NT2/D1 (cell line): Measurements from ENCODE around the gene WWTR1.

Experiments
- DNase-seq: peaks from one replicate; pipeline ENCODE4 v3.0.0-alpha.2; 2011; ENCODE audit warnings: low read depth, low spot score
- H3K27me3 ChIP-seq: 2 replicates; pipeline ENCODE4 v1.6.0; 2011; ENCODE audit warnings: mild to moderate bottlenecking; ENCODE audit not compliant: insufficient read length, insufficient read depth
- H3K36me3 ChIP-seq: 2 replicates; pipeline ENCODE4 v1.6.1; 2011; ENCODE audit warnings: mild to moderate bottlenecking, low read length, mixed read lengths; ENCODE audit not compliant: insufficient read depth, insufficient read length
- H3K4me1 ChIP-seq: 2 replicates; pipeline ENCODE4 v1.5.1; 2011; ENCODE audit not compliant: insufficient read depth, insufficient read length
- H3K4me3 ChIP-seq: 2 replicates; pipeline ENCODE4 v1.5.1; 2011; ENCODE audit warnings: low read depth; ENCODE audit not compliant: insufficient read length
- H3K9ac ChIP-seq: 2 replicates; pipeline ENCODE4 v1.6.0; 2011; ENCODE audit warnings: low read depth; ENCODE audit not compliant: insufficient read length
- H3K9me3 ChIP-seq: 2 replicates; pipeline ENCODE4 v1.5.1; 2011; ENCODE audit warnings: mild to moderate bottlenecking, low read length; ENCODE audit not compliant: insufficient read depth
- SUZ12 ChIP-seq: IDR thresholded peaks from 2 replicates; pipeline ENCODE4 v1.6.1; 2011; ENCODE audit not compliant: insufficient read length, insufficient read depth; ENCODE audit errors: extremely low read depth
- YY1 ChIP-seq: IDR thresholded peaks from 2 replicates; pipeline ENCODE4 v1.6.1; 2011; ENCODE audit not compliant: insufficient read length, insufficient read depth
- ZNF274 ChIP-seq: IDR thresholded peaks from 2 replicates; pipeline ENCODE4 v1.6.1; 2011; ENCODE audit warnings: mild to moderate bottlenecking, low read depth, low read length

The WWTR1 gene

DNA sequence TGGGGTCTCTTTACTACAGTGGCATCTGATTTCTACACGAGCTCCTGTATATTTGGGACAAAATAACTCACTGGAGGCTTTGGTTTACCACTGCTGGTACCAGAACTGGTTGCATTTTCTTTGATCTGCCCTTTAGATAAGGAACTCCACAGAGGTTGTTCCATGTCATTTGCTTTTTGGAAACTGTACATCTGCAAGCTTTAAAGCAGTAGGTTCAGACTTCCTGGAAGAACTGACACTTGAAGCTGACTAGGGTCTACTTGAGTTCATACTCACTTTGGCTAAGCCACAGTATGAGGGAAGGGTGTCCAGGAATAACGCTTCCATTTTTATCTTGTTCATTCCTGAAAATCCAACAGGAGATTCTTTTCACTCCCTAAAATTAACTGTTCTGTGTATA, 86.4 kb downstream of the WWTR1 start:
- Histone ChIP-seq H3K4me1 (peaks cover 6% of the 10 kb centered on the region), H3K9ac (no peak overlapping the region), H3K4me3 (no peak overlapping the region), H3K36me3 (peaks cover 21% of the 10 kb centered on the region), H3K27me3 (no peaks in the 10 kb centered on the region), H3K9me3 (no peaks in the 10 kb centered on the region)
- DNase-seq: no peak
- no peak for TF ChIP-seq ZNF274
- TF ChIP-seq SUZ12: no peak
- no peak for TF ChIP-seq YY1

DNA sequence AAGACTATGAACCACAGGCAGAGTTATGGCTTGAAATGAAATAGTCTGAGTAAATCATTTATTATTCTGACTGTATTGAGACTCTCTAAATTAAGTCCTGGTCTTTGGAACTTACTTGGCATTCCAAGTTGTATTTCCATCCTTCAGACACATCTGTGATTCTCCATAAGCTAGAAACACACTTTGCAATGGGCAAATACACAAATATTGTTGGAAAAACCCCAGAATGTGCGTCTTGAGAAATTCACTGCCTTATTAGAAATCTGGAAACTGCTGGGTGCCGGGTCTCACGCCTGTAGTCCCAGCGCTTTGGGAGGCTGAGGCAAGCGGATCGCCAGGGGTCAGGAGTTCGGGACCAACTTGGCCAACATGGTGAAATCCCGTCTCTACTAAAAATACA, 87.8 kb downstream of the WWTR1 start:
- no peak for TF ChIP-seq YY1
- no peak for TF ChIP-seq SUZ12
- no peak for TF ChIP-seq ZNF274
- peaks cover 21% of the 10 kb centered on the region for H3K36me3 ChIP-seq
- H3K9ac ChIP-seq: no peak overlapping the region
- H3K27me3 ChIP-seq: no peaks in the 10 kb centered on the region
- no peaks in the 10 kb centered on the region for H3K9me3 ChIP-seq
- no peak for DNase-seq
- no peaks in the 10 kb centered on the region for H3K4me1 ChIP-seq
- H3K4me3 ChIP-seq: no peak overlapping the region

DNA sequence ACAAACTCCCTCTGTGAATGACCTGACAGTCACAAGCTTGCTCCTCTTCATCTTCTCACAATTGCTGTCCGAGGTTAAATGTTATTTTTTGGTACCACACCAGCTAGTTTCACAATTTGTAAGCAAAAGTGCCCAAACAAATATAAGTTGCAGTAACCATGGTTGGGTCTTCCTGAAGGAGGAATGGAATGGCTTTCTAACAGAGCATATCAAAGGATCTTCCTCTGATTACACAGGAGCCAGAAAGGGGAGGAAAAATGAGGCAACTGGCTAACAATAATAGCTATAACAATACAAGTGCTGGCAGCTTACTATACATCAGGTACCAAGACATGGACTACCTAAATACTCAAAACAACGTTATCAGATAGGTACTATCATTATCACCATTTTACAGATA, 90.4 kb downstream of the WWTR1 start:
- Histone ChIP-seq H3K36me3 (peaks cover 19% of the 10 kb centered on the region), H3K4me3 (no peak overlapping the region), H3K27me3 (no peaks in the 10 kb centered on the region), H3K9ac (no peak overlapping the region), H3K9me3 (no peaks in the 10 kb centered on the region), H3K4me1 (no peaks in the 10 kb centered on the region)
- no peak for DNase-seq
- TF ChIP-seq ZNF274 (no peak), YY1 (no peak), SUZ12 (no peak)

DNA sequence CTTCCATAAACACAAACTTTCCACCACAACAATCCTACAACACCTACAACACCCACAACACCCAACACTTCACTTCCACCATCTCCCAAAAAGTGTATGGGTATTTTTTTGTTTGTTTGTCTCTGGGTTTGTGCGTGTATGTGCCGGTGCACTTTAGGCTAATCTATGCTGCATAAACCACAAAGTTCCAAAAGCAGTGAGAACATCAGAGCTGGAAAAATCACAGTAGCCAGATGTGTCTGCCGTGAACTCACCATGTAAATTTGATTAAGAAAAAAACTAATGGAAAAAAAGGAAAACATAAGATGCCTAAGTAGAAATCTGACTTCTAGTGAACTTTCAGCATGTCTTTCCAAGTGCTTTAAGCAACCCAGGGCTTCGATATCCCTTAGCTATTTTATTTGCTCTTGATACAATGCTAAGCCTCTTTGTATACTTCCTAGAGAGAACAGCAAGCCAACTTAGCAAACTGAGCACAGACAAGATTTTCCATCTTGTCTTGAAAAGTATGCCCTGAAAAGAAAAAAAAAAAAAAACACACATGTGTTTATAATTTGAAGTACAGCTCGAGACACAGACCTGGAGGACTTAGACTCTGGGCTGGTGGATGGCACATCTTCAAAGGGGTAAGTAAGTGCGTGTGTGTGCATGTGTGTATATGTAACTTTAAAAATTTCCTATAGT, 91.4 kb downstream of the WWTR1 start:
- no peaks in the 10 kb centered on the region for H3K9me3 ChIP-seq
- no peak overlapping the region for H3K9ac ChIP-seq
- no peaks in the 10 kb centered on the region for H3K27me3 ChIP-seq
- no peak for DNase-seq
- H3K36me3 ChIP-seq: peaks cover 10% of the 10 kb centered on the region
- no peak for TF ChIP-seq SUZ12
- no peak for TF ChIP-seq ZNF274
- no peak for TF ChIP-seq YY1
- no peak overlapping the region for H3K4me3 ChIP-seq
- no peaks in the 10 kb centered on the region for H3K4me1 ChIP-seq

DNA sequence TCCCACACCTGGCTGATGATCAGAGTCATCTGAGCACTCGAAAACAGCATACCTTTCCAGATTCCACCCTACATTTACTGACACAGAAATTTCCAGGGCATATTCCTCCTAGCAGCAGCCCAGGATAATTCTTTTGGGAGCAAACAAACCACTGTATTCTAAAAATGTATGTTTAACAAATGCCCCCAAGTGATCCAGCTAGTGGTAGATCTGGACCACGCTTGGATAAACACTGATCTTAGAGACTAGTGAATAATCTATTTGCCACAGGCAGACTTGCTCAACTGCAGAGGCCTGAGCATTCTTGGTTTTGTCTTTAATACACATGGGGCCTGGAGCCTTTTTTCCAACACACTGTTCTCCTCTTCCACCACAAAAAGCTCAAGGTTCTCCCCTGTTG, 93.7 kb downstream of the WWTR1 start:
- no peak for DNase-seq
- no peaks in the 10 kb centered on the region for H3K4me1 ChIP-seq
- H3K4me3 ChIP-seq: no peak overlapping the region
- H3K36me3 ChIP-seq: no peaks in the 10 kb centered on the region
- H3K9ac ChIP-seq: no peak overlapping the region
- no peaks in the 10 kb centered on the region for H3K27me3 ChIP-seq
- H3K9me3 ChIP-seq: no peaks in the 10 kb centered on the region
- TF ChIP-seq SUZ12 (no peak), YY1 (no peak)

DNA sequence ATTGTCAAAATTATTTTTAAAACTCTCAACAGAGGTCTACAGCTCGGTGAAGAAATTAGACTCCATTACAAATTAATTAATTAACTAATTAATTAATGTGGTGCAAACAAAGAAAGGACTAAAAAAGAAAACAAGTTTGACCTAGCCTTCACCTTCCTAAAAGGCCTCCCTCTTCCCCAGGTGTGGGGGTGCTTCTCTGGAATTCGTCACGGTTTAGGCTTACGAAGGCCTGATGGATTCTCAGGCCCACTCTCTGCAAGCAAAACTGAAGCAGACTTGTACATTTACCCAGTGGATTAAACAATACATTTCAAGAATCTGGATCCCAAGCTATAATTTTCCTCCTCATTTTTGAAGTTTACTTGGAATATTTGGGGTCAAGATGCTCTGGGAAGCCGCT, 94.7 kb downstream of the WWTR1 start:
- no peak for DNase-seq
- H3K27me3 ChIP-seq: no peaks in the 10 kb centered on the region
- no peaks in the 10 kb centered on the region for H3K36me3 ChIP-seq
- H3K9me3 ChIP-seq: no peaks in the 10 kb centered on the region
- H3K4me3 ChIP-seq: no peak overlapping the region
- H3K9ac ChIP-seq: no peak overlapping the region
- no peaks in the 10 kb centered on the region for H3K4me1 ChIP-seq
- TF ChIP-seq ZNF274 (no peak), SUZ12 (no peak), YY1 (no peak)

DNA sequence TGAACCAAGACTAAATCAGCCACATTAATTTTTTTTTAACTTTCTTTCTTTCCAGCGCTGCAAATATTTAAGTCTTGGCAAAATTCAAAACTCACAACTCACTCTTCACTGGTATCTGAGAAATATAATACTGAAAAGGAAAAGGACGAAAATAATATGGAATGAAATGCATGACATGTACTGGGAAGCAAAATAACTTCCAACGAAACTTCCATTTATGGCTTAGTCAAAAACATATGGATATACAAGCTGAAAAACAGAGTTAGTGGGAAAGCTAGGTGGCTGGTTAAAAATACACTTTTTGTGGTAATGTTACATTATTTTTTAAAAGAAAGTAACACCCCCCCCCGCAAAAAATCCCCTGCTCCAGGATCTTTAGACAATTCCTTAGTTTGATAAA, 97.2 kb downstream of the WWTR1 start:
- no peak for TF ChIP-seq SUZ12
- no peak for TF ChIP-seq YY1
- Histone ChIP-seq H3K4me1 (no peaks in the 10 kb centered on the region), H3K9me3 (no peaks in the 10 kb centered on the region), H3K27me3 (no peaks in the 10 kb centered on the region), H3K36me3 (no peaks in the 10 kb centered on the region), H3K9ac (no peak overlapping the region), H3K4me3 (no peak overlapping the region)
- no peak for DNase-seq
